Measurements from ENCODE around the gene OSBPL8.

- TF ChIP-seq CTCF (IDR thresholded peaks at IDR 0.05) (no peak), POLR2A (IDR thresholded peaks at IDR 0.05) (no peak)
These were observed 184.1 kb downstream of the OSBPL8 start for GRCh38 chr12:76375470-76375869.

Data from body of pancreas (tissue), 4 donors.